Neural progenitor cell (in vitro differentiated cells): ENCODE results near the gene NCS1. TPM values are rescaled to one million over a fixed set of nuclear protein-coding genes. Genes with fewer than 3 reads are reported as not detected.
A peak's percentile ranks its signal among the peaks of the same experiment; 100 is the strongest.

Experiments
- DNase-seq: peaks from one replicate; pipeline ENCODE4 v3.0.0-alpha.2; 2016; ENCODE audit warnings: low spot score
- H2AFZ ChIP-seq: fragments of 200-600 bp; sonication (generic); replicated peaks from 2 replicates; pipeline ENCODE4 v1.6.1; 2016; ENCODE audit warnings: antibody characterized with exemption
- H3F3A ChIP-seq: fragments of 200-600 bp; sonication (generic); 2 replicates; pipeline ENCODE4 v1.6.1; 2016; ENCODE audit warnings: antibody characterized with exemption, low read depth
- H3K27ac ChIP-seq: fragments of 200-600 bp; sonication (generic); 2 replicates; pipeline ENCODE4 v1.5.1; 2016; ENCODE audit warnings: mild to moderate bottlenecking
- H3K27me3 ChIP-seq: fragments of 200-600 bp; sonication (generic); 2 replicates; pipeline ENCODE4 v1.6.1; 2016; ENCODE audit warnings: mild to moderate bottlenecking, moderate library complexity
- H3K36me3 ChIP-seq: fragments of 200-600 bp; sonication (generic); 2 replicates; pipeline ENCODE4 v1.5.1; 2016
- H3K4me1 ChIP-seq: fragments of 200-600 bp; sonication (generic); 2 replicates; pipeline ENCODE4 v1.6.1; 2016; ENCODE audit warnings: mixed run types
- H3K4me2 ChIP-seq: fragments of 200-600 bp; sonication (generic); 2 replicates; pipeline ENCODE4 v1.6.1; 2016
- H3K4me3 ChIP-seq: fragments of 200-600 bp; sonication (generic); 2 replicates; pipeline ENCODE4 v1.5.1; 2016
- H3K79me2 ChIP-seq: fragments of 200-600 bp; sonication (generic); 2 replicates; pipeline ENCODE4 v1.6.1; 2016; ENCODE audit warnings: low read depth
- H3K9ac ChIP-seq: fragments of 200-600 bp; sonication (generic); 2 replicates; pipeline ENCODE4 v1.6.1; 2016
- H3K9me3 ChIP-seq: fragments of 200-600 bp; sonication (generic); 2 replicates; pipeline ENCODE4 v1.5.1; 2016; ENCODE audit warnings: low read depth
- H4K20me1 ChIP-seq: fragments of 200-600 bp; sonication (generic); 2 replicates; pipeline ENCODE4 v1.6.1; 2016; ENCODE audit warnings: low read depth
- H3K27ac Mint-ChIP-seq: 3 replicates; pipeline ENCODE4 v1.8.0; 2021; ENCODE audit warnings: mixed read lengths
- H3K27me3 Mint-ChIP-seq: 2 replicates; pipeline ENCODE4 v1.8.0; 2022; ENCODE audit warnings: low read depth, mild to moderate bottlenecking, inconsistent platforms, moderate library complexity, mixed read lengths; ENCODE audit not compliant: insufficient read depth
- H3K36me3 Mint-ChIP-seq: 3 replicates; pipeline ENCODE4 v1.8.0; 2021; ENCODE audit warnings: mixed read lengths
- H3K4me1 Mint-ChIP-seq: 3 replicates; pipeline ENCODE4 v1.8.0; 2021; ENCODE audit warnings: mixed read lengths
- H3K4me3 Mint-ChIP-seq: 3 replicates; pipeline ENCODE4 v1.8.0; 2021; ENCODE audit warnings: mild to moderate bottlenecking, moderate library complexity, mixed read lengths
- H3K9me3 Mint-ChIP-seq: 3 replicates; pipeline ENCODE4 v1.8.0; 2020; ENCODE audit warnings: mixed read lengths
- EZH2 ChIP-seq: fragments of 200-600 bp; sonication (generic); IDR thresholded peaks from 2 replicates; pipeline ENCODE4 v1.6.1; 2017; ENCODE audit warnings: antibody characterized with exemption, mild to moderate bottlenecking, moderate library complexity
- EZH2phosphoT487 ChIP-seq: fragments of 200-600 bp; sonication (generic); IDR thresholded peaks from 2 replicates; pipeline ENCODE4 v1.6.1; 2017; ENCODE audit warnings: antibody characterized with exemption
- total RNA-seq: library from RNA; depleted of rRNA; stranded (reverse); fragments of >200 nt; gene quantifications from 2 replicates; pipeline ENCODE4 v1.2.3, GENCODE V29; 2015; ENCODE audit warnings: low replicate concordance
- TF ChIP-seq, protein P1 (sequence below): fragments of 200-600 bp; sonication (generic); IDR thresholded peaks from 2 replicates; pipeline ENCODE4 v1.5.1; 2017; ENCODE audit warnings: antibody characterized with exemption, mild to moderate bottlenecking

NCS1 gene
- total RNA-seq, 1 donor from 2014 or later = 16.0 TPM

DNA sequence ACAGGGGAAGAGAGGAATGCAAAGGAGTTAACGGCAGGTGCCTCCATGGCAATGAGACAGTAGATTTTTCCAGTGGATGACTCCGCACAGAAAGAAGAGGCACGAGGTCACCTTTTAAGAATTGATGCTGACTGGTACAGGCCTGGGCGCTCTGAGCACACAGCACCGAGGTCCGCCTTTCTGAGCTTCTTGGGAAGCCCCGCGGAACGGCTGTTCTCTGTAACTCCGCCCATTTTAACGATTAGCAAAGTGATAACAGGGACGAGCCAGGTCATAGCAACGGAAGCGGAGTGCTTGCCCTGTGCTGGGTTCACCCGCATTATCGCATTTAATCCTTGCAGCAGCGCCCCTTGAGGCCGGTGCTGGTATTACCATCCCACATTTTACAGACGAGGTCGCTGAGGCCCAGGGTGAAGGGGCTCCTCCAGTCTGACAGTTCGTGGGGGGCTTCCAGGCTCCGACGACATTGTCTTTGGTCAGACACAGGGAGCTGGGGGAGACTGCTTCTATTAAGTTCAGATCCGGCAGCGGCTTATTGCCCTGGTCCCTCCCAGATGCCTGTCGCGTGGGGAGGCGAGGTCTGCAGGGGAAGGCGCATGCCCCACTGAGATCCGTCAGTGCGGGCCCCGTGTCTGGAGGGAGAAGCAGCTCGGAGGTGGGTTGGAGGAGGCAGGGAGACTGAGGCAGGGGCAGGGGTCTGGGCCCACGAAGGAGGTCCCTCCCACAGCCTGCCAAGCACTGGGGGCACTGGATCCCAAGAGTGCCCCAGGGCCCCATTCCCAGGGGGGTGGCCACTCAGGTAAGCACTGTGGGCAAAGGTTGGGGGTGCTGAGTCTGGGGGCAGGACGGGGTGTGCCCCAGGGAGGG is 71.0 kb downstream of the NCS1 start:
- no peak overlapping the region for H3K9ac ChIP-seq
- no peak overlapping the region for H3K27ac ChIP-seq
- DNase-seq = peak; percentile 88
- H4K20me1 ChIP-seq = no peaks in the 10 kb centered on the region
- peak overlapping the region; percentile 65 for H3K4me3 Mint-ChIP-seq
- H3K79me2 ChIP-seq = no peaks in the 10 kb centered on the region
- no peaks in the 10 kb centered on the region for H3K9me3 ChIP-seq
- no peaks in the 10 kb centered on the region for H3F3A ChIP-seq
- no peak for TF ChIP-seq EZH2phosphoT487
- TF ChIP-seq, protein P1, sequence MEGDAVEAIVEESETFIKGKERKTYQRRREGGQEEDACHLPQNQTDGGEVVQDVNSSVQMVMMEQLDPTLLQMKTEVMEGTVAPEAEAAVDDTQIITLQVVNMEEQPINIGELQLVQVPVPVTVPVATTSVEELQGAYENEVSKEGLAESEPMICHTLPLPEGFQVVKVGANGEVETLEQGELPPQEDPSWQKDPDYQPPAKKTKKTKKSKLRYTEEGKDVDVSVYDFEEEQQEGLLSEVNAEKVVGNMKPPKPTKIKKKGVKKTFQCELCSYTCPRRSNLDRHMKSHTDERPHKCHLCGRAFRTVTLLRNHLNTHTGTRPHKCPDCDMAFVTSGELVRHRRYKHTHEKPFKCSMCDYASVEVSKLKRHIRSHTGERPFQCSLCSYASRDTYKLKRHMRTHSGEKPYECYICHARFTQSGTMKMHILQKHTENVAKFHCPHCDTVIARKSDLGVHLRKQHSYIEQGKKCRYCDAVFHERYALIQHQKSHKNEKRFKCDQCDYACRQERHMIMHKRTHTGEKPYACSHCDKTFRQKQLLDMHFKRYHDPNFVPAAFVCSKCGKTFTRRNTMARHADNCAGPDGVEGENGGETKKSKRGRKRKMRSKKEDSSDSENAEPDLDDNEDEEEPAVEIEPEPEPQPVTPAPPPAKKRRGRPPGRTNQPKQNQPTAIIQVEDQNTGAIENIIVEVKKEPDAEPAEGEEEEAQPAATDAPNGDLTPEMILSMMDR = peak; percentile 93
- H3K27me3 Mint-ChIP-seq = peaks cover 8% of the 10 kb centered on the region
- H3K4me1 ChIP-seq = peaks cover 4% of the 10 kb centered on the region
- H3K36me3 ChIP-seq = no peaks in the 10 kb centered on the region
- no peaks in the 10 kb centered on the region for H3K27me3 ChIP-seq
- H3K4me2 ChIP-seq = peak overlapping the region; percentile 68
- H3K4me3 ChIP-seq = no peak overlapping the region
- peak overlapping the region; percentile 96 for H2AFZ ChIP-seq
- no peaks in the 10 kb centered on the region for H3K36me3 Mint-ChIP-seq
- peaks cover 13% of the 10 kb centered on the region for H3K4me1 Mint-ChIP-seq
- H3K27ac Mint-ChIP-seq = no peak overlapping the region
- H3K9me3 Mint-ChIP-seq = no peaks in the 10 kb centered on the region

DNA sequence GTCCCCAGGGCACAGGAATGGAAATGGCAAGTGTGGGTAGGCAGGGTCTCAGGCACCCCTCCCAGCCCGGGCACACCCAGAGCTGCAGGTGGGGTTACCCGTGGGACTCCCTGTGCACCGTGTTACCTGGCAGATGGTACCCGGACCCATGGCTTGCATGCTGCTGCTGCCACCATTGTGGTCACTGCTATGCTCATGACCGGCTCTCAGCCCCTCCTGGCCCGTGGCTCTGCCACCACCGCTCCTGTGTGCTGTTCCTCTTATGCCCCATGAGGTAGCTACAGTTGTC is 71.6 kb downstream of the NCS1 start:
- Histone ChIP-seq H3K4me2 (no peak overlapping the region), H2AFZ (no peak overlapping the region), H3K27me3 (no peaks in the 10 kb centered on the region), H3K79me2 (no peaks in the 10 kb centered on the region), H3K9me3 (no peaks in the 10 kb centered on the region), H3K4me3 (no peak overlapping the region), H3K4me1 (peaks cover 4% of the 10 kb centered on the region), H3K36me3 (no peaks in the 10 kb centered on the region), H3K27ac (no peak overlapping the region), H3K9ac (no peak overlapping the region), H3F3A (no peaks in the 10 kb centered on the region), H4K20me1 (no peaks in the 10 kb centered on the region)
- Mint-ChIP-seq H3K9me3 (no peaks in the 10 kb centered on the region), H3K27me3 (peaks cover 6% of the 10 kb centered on the region), H3K27ac (no peak overlapping the region), H3K4me3 (no peak overlapping the region), H3K36me3 (no peaks in the 10 kb centered on the region), H3K4me1 (peaks cover 13% of the 10 kb centered on the region)
- TF ChIP-seq EZH2 (no peak), EZH2phosphoT487 (no peak)
- DNase-seq = no peak

DNA sequence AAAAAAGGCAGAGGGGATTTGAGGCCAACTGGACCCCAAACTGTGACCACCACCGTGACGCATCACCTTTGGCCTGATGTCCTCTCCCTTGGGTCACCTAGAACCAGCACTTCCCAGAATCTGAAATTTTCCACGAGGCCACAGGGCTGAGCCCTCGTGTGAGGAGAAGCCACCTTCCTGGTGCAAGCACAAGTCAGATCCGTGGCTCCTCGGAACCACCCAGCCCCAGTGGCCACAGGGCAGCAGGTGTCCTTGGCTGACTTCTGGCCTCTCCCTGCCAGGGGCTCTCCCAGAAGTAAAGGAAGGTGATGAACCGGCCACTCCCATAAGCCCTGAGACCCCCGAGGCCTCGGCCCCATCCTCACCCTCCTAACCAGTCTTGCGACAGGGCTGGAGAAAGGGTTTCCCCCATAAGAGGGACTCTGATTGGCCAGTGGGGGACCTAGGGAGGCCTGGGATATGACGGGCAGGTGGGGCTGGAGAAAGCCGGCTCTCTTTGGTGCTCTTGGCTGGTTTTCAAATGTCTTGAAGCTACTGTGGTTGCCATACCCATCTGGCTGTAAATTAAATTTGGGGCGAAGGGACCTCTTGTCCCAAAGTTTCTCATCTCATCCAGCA is 72.5 kb downstream of the NCS1 start:
- no peak for DNase-seq
- Mint-ChIP-seq H3K4me3 (no peak overlapping the region), H3K27ac (no peak overlapping the region), H3K27me3 (peaks cover 6% of the 10 kb centered on the region), H3K36me3 (no peaks in the 10 kb centered on the region), H3K9me3 (no peaks in the 10 kb centered on the region), H3K4me1 (peaks cover 12% of the 10 kb centered on the region)
- Histone ChIP-seq H2AFZ (no peak overlapping the region), H3K27ac (no peak overlapping the region), H3K4me2 (no peak overlapping the region), H3K4me3 (no peak overlapping the region), H3K4me1 (peaks cover 4% of the 10 kb centered on the region), H3K9ac (no peak overlapping the region), H3K79me2 (no peaks in the 10 kb centered on the region), H3K36me3 (no peaks in the 10 kb centered on the region), H3K9me3 (no peaks in the 10 kb centered on the region), H3F3A (no peaks in the 10 kb centered on the region), H4K20me1 (no peaks in the 10 kb centered on the region), H3K27me3 (no peaks in the 10 kb centered on the region)
- no peak for TF ChIP-seq EZH2phosphoT487
- TF ChIP-seq EZH2 = no peak
- TF ChIP-seq, protein P1 = no peak

DNA sequence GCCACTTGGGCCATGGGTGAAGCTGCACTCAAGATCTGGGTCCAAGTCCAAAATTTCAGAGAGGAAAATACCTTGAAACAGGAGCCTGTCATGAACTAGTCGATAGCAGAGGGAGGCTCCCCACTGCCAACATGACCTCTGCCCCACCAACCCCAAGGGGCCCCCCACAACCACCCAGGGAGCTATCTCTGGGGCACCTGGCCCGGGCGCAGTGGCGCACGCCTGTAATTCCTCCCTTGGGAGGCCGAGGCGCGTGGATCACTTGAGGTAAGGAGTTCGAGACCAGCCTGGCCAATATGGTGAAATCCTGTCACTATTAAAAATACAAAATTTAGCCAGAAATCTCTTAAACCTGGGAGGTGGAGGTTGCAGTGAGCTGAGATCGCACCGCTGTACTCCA is 73.3 kb downstream of the NCS1 start:
- TF ChIP-seq, protein P1 = no peak
- TF ChIP-seq EZH2 (no peak), EZH2phosphoT487 (no peak)
- Histone ChIP-seq H3F3A (no peaks in the 10 kb centered on the region), H3K4me3 (no peak overlapping the region), H3K27me3 (no peaks in the 10 kb centered on the region), H3K4me1 (peaks cover 4% of the 10 kb centered on the region), H3K36me3 (no peaks in the 10 kb centered on the region), H3K9me3 (no peaks in the 10 kb centered on the region), H3K79me2 (no peaks in the 10 kb centered on the region), H4K20me1 (no peaks in the 10 kb centered on the region), H3K27ac (no peak overlapping the region), H3K4me2 (no peak overlapping the region), H3K9ac (no peak overlapping the region), H2AFZ (no peak overlapping the region)
- DNase-seq = no peak
- peaks cover 6% of the 10 kb centered on the region for H3K27me3 Mint-ChIP-seq
- no peaks in the 10 kb centered on the region for H3K36me3 Mint-ChIP-seq
- H3K4me3 Mint-ChIP-seq = no peak overlapping the region
- no peaks in the 10 kb centered on the region for H3K9me3 Mint-ChIP-seq
- H3K4me1 Mint-ChIP-seq = peaks cover 10% of the 10 kb centered on the region
- H3K27ac Mint-ChIP-seq = no peak overlapping the region
